ENCODE measurements around the gene SCAPER.

SCAPER gene

DNA sequence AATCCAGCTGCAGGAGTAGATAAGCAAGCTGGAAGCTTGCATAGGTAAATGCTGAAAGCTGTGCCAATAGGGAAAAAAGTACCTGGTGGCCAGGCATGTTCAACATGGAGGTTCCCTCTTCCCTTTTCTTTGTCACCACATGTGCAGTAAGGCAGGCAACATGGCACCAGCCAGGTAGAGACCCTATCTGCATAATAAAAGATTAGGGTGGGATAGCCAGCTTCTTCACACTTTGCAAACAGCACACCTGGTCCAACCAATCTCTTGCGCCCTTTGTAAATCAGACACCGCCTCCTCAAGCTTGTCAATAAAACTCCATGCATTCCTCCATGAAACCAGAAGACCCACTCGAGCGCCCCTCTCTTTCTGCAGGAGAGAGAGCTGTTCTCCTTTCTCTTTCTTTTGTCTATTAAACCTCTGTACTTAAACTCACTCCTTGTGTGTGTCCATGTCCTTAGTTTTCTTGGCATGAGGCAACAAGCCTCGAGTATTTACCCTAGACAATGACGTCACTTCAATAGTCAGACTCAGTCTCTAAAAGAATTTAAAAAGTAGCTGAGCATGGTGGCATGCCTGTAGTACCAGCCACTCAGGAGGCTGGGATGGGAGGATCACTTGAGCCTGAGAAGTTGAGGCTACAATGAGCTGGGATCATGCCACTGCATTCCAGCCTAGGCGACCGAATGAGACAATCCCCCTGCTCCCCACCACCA, 256.3 kb downstream of the SCAPER start:
- no peak overlapping the region for H3K4me3 ChIP-seq (ENCODE audit: low read depth, low read length)
- TF ChIP-seq, protein P1, sequence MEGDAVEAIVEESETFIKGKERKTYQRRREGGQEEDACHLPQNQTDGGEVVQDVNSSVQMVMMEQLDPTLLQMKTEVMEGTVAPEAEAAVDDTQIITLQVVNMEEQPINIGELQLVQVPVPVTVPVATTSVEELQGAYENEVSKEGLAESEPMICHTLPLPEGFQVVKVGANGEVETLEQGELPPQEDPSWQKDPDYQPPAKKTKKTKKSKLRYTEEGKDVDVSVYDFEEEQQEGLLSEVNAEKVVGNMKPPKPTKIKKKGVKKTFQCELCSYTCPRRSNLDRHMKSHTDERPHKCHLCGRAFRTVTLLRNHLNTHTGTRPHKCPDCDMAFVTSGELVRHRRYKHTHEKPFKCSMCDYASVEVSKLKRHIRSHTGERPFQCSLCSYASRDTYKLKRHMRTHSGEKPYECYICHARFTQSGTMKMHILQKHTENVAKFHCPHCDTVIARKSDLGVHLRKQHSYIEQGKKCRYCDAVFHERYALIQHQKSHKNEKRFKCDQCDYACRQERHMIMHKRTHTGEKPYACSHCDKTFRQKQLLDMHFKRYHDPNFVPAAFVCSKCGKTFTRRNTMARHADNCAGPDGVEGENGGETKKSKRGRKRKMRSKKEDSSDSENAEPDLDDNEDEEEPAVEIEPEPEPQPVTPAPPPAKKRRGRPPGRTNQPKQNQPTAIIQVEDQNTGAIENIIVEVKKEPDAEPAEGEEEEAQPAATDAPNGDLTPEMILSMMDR (IDR thresholded peaks at IDR 0.05; ENCODE audit: insufficient read depth, low read length, missing control alignments), result no peak
- ChIA-PET POLR2A (no interaction called here), CTCF (no interaction called here)
- no peak for DNase-seq (ENCODE audit: low read depth, low spot score)

DNA sequence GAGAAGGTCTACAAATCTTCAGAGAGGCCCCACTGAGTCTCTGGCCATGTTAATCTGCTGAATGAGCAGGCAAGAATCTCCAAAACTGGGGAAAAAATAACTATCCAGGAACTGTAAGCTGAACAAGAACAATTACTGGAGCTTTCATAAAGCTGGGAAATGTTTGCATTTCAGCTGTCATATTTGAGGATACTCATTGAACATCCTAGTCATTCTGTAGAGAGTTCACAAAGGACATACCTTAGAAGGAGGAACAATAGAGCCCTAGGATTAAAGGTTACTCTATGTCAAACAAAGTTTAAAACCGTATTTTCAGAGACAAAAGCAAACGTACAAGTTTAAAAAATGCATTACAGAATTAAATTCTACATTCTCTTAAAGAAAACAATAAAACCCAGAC, 257.5 kb downstream of the SCAPER start:
- TF ChIP-seq, protein P1 (IDR thresholded peaks at IDR 0.05; ENCODE audit: insufficient read depth, low read length, missing control alignments), result no peak
- H3K4me3 ChIP-seq (ENCODE audit: low read depth, low read length), result no peak overlapping the region
- ChIA-PET POLR2A (no interaction called here), CTCF (no interaction called here)
- no peak for DNase-seq (ENCODE audit: low read depth, low spot score)

DNA sequence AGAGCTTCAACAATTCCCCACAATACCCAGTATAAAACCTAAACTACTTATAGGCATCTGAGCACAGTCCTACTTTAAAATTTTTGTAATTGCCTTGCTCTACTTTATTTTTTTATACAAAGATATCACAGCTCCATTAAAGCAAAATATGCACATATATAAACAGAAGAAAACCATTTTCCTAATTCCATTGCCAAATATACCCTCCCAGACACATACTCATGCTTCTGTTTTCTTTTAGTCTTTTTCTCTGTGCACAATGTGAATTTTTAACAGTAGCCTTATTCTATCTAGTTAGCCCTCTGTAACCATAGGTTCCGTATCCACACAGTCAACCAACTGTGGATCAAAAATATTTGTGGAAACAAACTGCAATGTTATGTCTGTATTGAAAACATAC, 260.5 kb downstream of the SCAPER start:
- H3K4me3 ChIP-seq (ENCODE audit: low read depth, low read length), result no peak overlapping the region
- TF ChIP-seq, protein P1 (IDR thresholded peaks at IDR 0.05; ENCODE audit: insufficient read depth, low read length, missing control alignments), result no peak
- CTCF ChIA-PET, result no interaction called here
- no peak for DNase-seq (ENCODE audit: low read depth, low spot score)
- POLR2A ChIA-PET, result no interaction called here

DNA sequence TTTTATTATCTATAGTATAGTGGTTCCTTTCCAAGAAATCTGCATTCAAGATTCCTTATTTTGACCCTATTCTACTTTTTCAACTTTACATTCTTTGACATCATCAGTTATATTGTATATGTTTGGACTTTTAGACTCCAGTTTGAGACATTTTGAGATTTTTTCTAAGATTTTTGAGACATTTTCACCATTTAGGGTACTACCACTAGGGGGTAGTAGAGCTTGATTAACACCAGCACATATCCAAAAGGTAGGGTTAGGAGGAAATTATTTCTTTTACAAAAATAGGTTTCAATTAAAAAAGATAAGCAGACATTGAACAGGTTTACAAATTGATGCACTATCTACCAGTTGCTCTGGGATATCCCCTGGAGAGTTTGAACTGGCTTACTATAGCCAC, 262.5 kb downstream of the SCAPER start:
- TF ChIP-seq, protein P1 (IDR thresholded peaks at IDR 0.05; ENCODE audit: insufficient read depth, low read length, missing control alignments), result no peak
- CTCF ChIA-PET, result no interaction called here
- POLR2A ChIA-PET, result no interaction called here

DNA sequence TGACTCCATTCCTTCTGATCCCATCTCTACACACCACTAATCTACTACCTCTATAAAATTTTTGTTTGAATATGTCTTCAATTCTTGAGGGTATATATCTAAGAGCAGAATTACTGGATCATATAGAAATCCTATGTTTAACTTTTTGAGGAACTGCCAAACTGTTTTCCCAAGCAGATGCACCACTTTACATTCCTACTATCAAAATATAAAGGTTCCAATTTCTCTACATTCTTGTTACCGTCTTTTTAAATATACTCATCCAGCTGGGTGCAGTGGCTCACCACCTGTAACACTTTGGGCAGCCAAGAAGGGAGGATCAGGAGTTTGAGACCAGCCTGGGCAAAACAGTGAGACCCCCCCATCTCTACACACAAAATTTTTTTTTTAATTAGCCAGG, 268.0 kb downstream of the SCAPER start:
- POLR2A ChIA-PET, result no interaction called here
- CTCF ChIA-PET, result no interaction called here
- no peak overlapping the region for H3K4me3 ChIP-seq (ENCODE audit: low read depth, low read length)
- TF ChIP-seq, protein P1 (IDR thresholded peaks at IDR 0.05; ENCODE audit: insufficient read depth, low read length, missing control alignments), result no peak
- DNase-seq (ENCODE audit: low read depth, low spot score), result no peak

More for the DNA sequence above, 262.5 kb downstream of the SCAPER start:
- DNase-seq (ENCODE audit: low read depth, low spot score), result no peak
- H3K4me3 ChIP-seq (ENCODE audit: low read depth, low read length), result no peak overlapping the region

DNA sequence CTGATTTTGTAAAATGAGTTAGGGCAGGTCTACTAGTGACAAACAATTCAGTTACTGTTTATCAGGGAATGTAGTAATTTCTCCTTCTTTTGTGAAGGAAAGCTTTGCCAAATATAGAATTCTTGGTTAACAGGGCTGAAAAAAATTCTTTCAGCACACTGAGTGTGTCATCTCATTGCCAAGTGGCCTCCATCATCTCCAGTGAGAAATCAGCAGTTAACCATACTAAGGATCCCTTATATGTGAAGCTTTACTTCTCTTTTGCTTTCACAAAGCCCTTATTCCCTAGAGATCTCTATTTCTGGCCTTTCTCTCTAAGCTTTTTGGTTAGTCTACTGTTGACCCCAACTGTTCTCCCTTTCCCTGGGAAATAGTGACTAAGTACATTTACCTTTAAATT, 269.1 kb downstream of the SCAPER start:
- ChIA-PET CTCF (no interaction called here), POLR2A (no interaction called here)
- TF ChIP-seq, protein P1 (IDR thresholded peaks at IDR 0.05; ENCODE audit: insufficient read depth, low read length, missing control alignments), result no peak
- no peak overlapping the region for H3K4me3 ChIP-seq (ENCODE audit: low read depth, low read length)
- DNase-seq (ENCODE audit: low read depth, low spot score), result no peak
